GM12892 (cell line): ENCODE measurements around the gene ULK4.

Source experiments
- DNase-seq: peaks from one replicate; pipeline ENCODE4 v3.0.0; 2011; ENCODE audit not compliant: insufficient read length
- FAIRE-seq: peaks from 2 replicates; lab custom pipeline; 2011; peaks lifted over from hg19 to GRCh38; lab: Jason Lieb, UNC
- POLR2A ChIP-seq: IDR thresholded peaks from 2 replicates; pipeline ENCODE4 v1.6.1; 2011; ENCODE audit warnings: low read depth, low read length, control low read depth
- POLR2AphosphoS5 ChIP-seq: IDR thresholded peaks from 2 replicates; pipeline ENCODE4 v1.6.1; 2011; ENCODE audit warnings: low read depth, low read length, control low read depth
- TAF1 ChIP-seq: IDR thresholded peaks from 2 replicates; pipeline ENCODE4 v1.6.1; 2011; ENCODE audit warnings: low read depth, mild to moderate bottlenecking, control low read depth, low read length, borderline replicate concordance

The ULK4 gene

DNA sequence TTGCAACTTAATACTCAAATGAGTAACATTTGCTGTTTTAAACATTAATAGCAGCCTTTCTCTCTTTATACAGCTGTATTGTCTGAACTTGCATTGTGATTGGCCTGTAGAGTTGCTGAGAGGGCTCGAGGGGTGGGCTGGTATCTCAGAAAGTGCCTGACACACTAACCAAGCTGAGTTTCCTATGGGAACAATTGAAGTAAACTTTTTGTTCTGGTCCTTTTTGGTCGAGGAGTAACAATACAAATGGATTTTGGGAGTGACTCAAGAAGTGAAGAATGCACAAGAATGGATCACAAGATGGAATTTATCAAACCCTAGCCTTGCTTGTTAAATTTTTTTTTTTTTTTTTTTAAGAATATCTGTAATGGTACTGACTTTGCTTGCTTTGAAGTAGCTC lies 722.3 kb downstream of the ULK4 start:
- FAIRE-seq (no peak), DNase-seq (no peak)
- TF ChIP-seq TAF1 (no peak), POLR2A (no peak), POLR2AphosphoS5 (no peak)

DNA sequence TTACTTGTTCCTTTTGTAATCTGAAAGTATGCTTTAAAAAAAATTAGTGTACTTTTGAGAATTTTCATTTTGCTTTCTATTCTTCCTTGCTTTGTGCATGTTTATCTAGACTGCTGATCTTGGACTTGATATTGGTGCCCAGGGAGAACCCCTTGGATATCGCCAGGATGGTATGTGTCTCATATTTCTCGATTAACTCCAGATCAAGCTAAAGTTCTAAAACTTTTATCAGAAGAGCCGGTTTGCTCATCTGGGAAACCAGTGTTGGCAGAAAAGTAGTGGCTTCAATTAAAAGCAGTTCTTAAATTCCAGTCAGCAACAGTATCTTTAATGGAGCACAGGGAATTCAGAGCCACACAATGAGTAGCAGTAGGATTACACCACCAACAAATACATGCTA lies 724.0 kb downstream of the ULK4 start:
- TF ChIP-seq POLR2AphosphoS5, result no peak
- TF ChIP-seq TAF1, result no peak
- TF ChIP-seq POLR2A, result no peak
- no peak for FAIRE-seq
- no peak for DNase-seq

GRCh38 chr3:41236228-41236627 lies 725.7 kb downstream of the ULK4 start:
- no peak for FAIRE-seq
- no peak for TF ChIP-seq POLR2AphosphoS5
- no peak for TF ChIP-seq TAF1
- no peak for TF ChIP-seq POLR2A

GRCh38 chr3:41234823-41235721 lies 726.8 kb downstream of the ULK4 start:
- no peak for FAIRE-seq
- TF ChIP-seq POLR2AphosphoS5 (no peak), TAF1 (no peak), POLR2A (no peak)
- no peak for DNase-seq

More at GRCh38 chr3:41236228-41236627, 725.7 kb downstream of the ULK4 start:
- no peak for DNase-seq

DNA sequence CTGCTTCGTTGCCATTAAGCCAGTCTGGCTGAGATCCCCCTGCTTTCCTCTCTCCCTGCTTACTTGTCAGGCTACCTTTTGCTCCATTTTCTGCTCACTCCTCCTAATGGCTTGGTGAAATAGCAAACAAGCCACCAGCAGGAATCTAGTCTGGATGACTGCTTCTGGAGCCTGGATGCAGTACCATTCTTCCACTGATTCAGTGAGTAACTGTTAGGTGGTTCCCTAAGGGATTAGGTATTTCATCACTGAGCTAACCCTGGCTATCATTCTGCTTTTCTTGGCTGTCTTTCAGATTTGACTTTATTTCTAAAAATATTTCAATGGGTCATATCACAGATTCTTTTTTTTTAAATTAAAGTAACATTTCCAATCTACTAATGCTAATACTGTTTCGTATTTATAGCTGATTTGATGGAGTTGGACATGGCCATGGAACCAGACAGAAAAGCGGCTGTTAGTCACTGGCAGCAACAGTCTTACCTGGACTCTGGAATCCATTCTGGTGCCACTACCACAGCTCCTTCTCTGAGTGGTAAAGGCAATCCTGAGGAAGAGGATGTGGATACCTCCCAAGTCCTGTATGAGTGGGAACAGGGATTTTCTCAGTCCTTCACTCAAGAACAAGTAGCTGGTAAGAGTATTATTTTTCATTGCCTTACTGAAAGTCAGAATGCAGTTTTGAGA lies 737.6 kb downstream of the ULK4 start:
- DNase-seq (no peak), FAIRE-seq (no peak)
- no peak for TF ChIP-seq POLR2AphosphoS5
- no peak for TF ChIP-seq TAF1
- no peak for TF ChIP-seq POLR2A

DNA sequence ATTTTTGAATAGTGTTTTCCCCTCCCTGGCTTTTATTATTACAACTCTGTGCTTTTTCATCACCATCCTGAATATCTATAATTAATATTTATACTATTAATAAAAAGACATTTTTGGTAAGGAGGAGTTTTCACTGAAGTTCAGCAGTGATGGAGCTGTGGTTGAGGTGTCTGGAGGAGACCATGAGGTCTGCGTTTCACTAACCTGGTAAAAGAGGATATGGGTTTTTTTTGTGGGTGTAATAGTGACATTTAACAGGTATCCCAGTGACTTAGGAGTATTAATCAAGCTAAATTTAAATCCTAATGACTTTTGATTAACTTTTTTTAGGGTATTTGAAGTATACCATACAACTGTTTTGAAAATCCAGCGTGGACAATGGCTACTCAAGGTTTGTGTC lies 738.2 kb downstream of the ULK4 start:
- no peak for FAIRE-seq
- DNase-seq, result no peak
- TF ChIP-seq POLR2AphosphoS5, result no peak
- TF ChIP-seq POLR2A, result no peak
- TF ChIP-seq TAF1, result no peak

GRCh38 chr3:41223078-41223477 lies 738.8 kb downstream of the ULK4 start:
- no peak for FAIRE-seq
- TF ChIP-seq POLR2AphosphoS5, result no peak
- TF ChIP-seq TAF1, result no peak
- TF ChIP-seq POLR2A, result no peak
- DNase-seq, result no peak

DNA sequence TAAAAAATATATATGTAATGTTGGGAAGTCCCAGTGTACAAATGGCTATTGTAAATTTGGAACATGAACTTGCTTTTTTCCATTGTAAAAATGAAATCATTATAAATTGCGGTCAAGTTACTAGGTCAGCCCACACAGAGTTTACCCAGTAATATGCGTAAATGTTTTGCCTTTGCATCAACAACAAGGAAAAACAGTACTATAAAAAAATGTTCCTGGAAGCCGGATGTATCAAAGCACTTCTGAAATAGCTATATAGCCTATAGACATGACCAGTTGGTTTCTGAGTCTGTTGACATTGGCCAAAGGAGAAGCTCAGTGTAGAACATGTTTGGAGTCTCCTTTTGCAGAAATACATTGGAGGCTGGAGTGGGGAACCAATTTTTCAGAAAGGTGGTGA lies 739.4 kb downstream of the ULK4 start:
- DNase-seq (no peak), FAIRE-seq (no peak)
- TF ChIP-seq TAF1 (no peak), POLR2A (no peak), POLR2AphosphoS5 (no peak)

- FAIRE-seq, result no peak
- DNase-seq, result no peak
- TF ChIP-seq POLR2A (no peak), POLR2AphosphoS5 (no peak), TAF1 (no peak)
Observed at GRCh38 chr3:41222012-41222411, 739.9 kb downstream of the ULK4 start.

GRCh38 chr3:41220906-41221677 lies 740.8 kb downstream of the ULK4 start:
- FAIRE-seq (no peak), DNase-seq (no peak)
- no peak for TF ChIP-seq POLR2A
- TF ChIP-seq POLR2AphosphoS5, result no peak
- TF ChIP-seq TAF1, result no peak

DNA sequence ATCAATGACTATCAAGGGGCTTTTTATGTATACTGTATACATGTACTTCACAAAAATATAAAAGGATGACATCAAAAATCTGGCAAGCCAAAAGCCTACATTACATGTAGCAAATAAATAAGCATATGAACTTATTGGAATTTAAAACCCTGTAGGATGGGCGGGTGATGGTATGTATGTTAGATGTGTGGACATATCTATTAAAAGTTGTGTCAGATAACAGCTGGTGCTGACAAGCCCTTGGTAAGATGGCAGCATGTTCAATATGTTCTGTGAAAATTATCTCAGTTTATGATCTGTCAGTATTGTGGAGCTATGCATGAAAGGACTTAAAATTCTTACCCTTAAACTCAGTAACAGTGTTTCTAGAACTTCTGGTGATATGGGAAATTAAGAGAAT lies 742.5 kb downstream of the ULK4 start:
- DNase-seq, result no peak
- no peak for FAIRE-seq
- TF ChIP-seq POLR2AphosphoS5 (no peak), POLR2A (no peak), TAF1 (no peak)
